ENCODE data around the gene KCNK15. TPM values are rescaled to one million over a fixed set of nuclear protein-coding genes. Genes with fewer than 3 reads are reported as not detected.

The KCNK15 gene
- total and polyA plus RNA-seq, 12 donors: 0.13 to 0.82 (median 0.38) TPM

- Histone ChIP-seq H3K4me1 (peaks cover 0 to 31% (median 13%) of the 10 kb centered on the region in 9 donors), H3K4me3 (no peak overlapping the region), H3K27me3 (peaks cover 6 to 52% (median 18%) of the 10 kb centered on the region in 7 donors), H3K9me3 (no peaks in the 10 kb centered on the region), H3K36me3 (no peaks in the 10 kb centered on the region), H3K27ac (no peak overlapping the region)
- WGBS, 2 donors: 71 to 74% methylated on average over 3 of the region's 3 CpGs
- TF ChIP-seq CTCF (IDR thresholded peaks at IDR 0.05): no peak
- ATAC-seq (no peak), DNase-seq (no peak)
- intact Hi-C loops (cut with DNase I): loop anchor here in 3 of 10 donors (2.0 to 10.0 kb wide), 4 partner anchors 64 to 217 kb away; partner anchors contain the start of genes RIMS4 (in 1 of the 3), STK4 (in 1 of the 3) and TOMM34 (in 1 of the 3)
Observed at GRCh38 chr20:44748005-44748370, 2.3 kb downstream of the KCNK15 start.

GRCh38 chr20:44750081-44750805 lies 4.6 kb downstream of the KCNK15 start:
- Histone ChIP-seq H3K27ac (no peak overlapping the region), H3K36me3 (no peaks in the 10 kb centered on the region), H3K4me3 (no peak overlapping the region), H3K9me3 (no peaks in the 10 kb centered on the region), H3K27me3 (peaks cover 6 to 53% (median 23%) of the 10 kb centered on the region in 7 donors), H3K4me1 (peaks cover 0 to 28% (median 13%) of the 10 kb centered on the region in 9 donors)
- WGBS, 2 donors: 28 to 40% methylated on average over 71 to 73 of the region's 73 CpGs
- DNase-seq: no peak
- ATAC-seq: no peak
- intact Hi-C loops (cut with DNase I): loop anchor here in 1 of 10 donors (5.0 kb wide), 1 partner anchor 117 kb away; no protein-coding TSS in a partner anchor
- peak in 6 of 9 donors; percentile 9 to 56 (median 26) for TF ChIP-seq CTCF (IDR thresholded peaks at IDR 0.05)

- no peak overlapping the region for H3K27ac ChIP-seq
- intact Hi-C loops (cut with DNase I): loop anchor here in 1 of 10 donors (5.0 kb wide), 1 partner anchor 115 kb away; no protein-coding TSS in a partner anchor
- no peaks in the 10 kb centered on the region for H3K9me3 ChIP-seq
- no peak overlapping the region for H3K4me3 ChIP-seq
- no peak for TF ChIP-seq CTCF (IDR thresholded peaks at IDR 0.05)
- peaks cover 0 to 9% (median under 1%) of the 10 kb centered on the region in 9 donors for H3K4me1 ChIP-seq
- DNase-seq: no peak
- 71 to 76% methylated on average over 17 of the region's 17 CpGs for WGBS, 2 donors
- ATAC-seq: no peak
- peaks cover 6 to 53% (median 16%) of the 10 kb centered on the region in 7 donors for H3K27me3 ChIP-seq
- no peaks in the 10 kb centered on the region for H3K36me3 ChIP-seq
Observed at GRCh38 chr20:44752099-44752931, 6.7 kb downstream of the KCNK15 start.

GRCh38 chr20:44754554-44754953 lies 8.9 kb downstream of the KCNK15 start:
- 69 to 70% methylated on average over 7 of the region's 7 CpGs for WGBS, 2 donors
- Histone ChIP-seq H3K4me3 (no peak overlapping the region), H3K27ac (no peak overlapping the region), H3K9me3 (no peaks in the 10 kb centered on the region), H3K36me3 (no peaks in the 10 kb centered on the region), H3K4me1 (peaks cover 0 to 5% (median 0%) of the 10 kb centered on the region in 9 donors), H3K27me3 (peaks cover 6 to 46% (median 16%) of the 10 kb centered on the region in 7 donors)
- intact Hi-C loops (cut with DNase I): loop anchor here in 1 of 10 donors (5.0 kb wide), 1 partner anchor 113 kb away; no protein-coding TSS in a partner anchor
- DNase-seq (no peak), ATAC-seq (no peak)
- TF ChIP-seq CTCF (IDR thresholded peaks at IDR 0.05): no peak
